Tibial artery (tissue), 4 donors: Measurements from ENCODE around the gene F11.

Experiments used
- DNase-seq, 2 donors: peaks; one replicate each; pipeline ENCODE4 v3.0.0-alpha.2; 2019
- H3K27ac ChIP-seq, 2 donors: fragments of 200-600 bp; sonication (generic) in 1 of 2; 1 replicate in 1 of 2; 2 replicates in 1 of 2; pipeline ENCODE4 v1.5.1; 2018 to 2019; ENCODE audit warnings: mild to moderate bottlenecking in 1 of 2
- H3K27me3 ChIP-seq, 2 donors: fragments of 200-600 bp; sonication (generic) in 1 of 2; one replicate each; pipeline versions ENCODE4 v1.5.1 to v1.6.0; 2016 to 2019
- H3K36me3 ChIP-seq, 3 donors: fragments of 200-600 bp; sonication (generic) in 2 of 3; one replicate each; pipeline ENCODE4 v1.5.1; 2016 to 2019; ENCODE audit warnings: mild to moderate bottlenecking in 2 of 3
- H3K4me1 ChIP-seq, 4 donors: fragments of 200-600 bp; sonication (generic) in 2 of 4; 1 replicate in 3 of 4; 2 replicates in 1 of 4; pipeline ENCODE4 v1.5.1; 2016 to 2019
- H3K4me3 ChIP-seq, 2 donors: fragments of 200-600 bp; sonication (generic) in 1 of 2; 1 replicate in 1 of 2; 2 replicates in 1 of 2; pipeline ENCODE4 v1.5.1; 2018 to 2019; ENCODE audit warnings: mild to moderate bottlenecking in 2 of 2
- H3K9me3 ChIP-seq, 3 donors: fragments of 200-600 bp; sonication (generic) in 1 of 3; one replicate each; pipeline ENCODE4 v1.5.1; 2016 to 2019
- CTCF ChIP-seq, 2 experiments: fragments of 200-600 bp in 1 of 2; fragments of 450-650 bp in 1 of 2; IDR thresholded peaks; one replicate each; pipeline ENCODE4 v1.5.1; 2017 to 2019; ENCODE audit warnings: antibody characterized with exemption in 2 of 2, mild to moderate bottlenecking in 1 of 2, moderate library complexity in 1 of 2
- intact Hi-C: fragments of 100-400 bp; cut with DNase I; formaldehyde crosslinking; loops from one replicate; pipeline ENCODE4 v1.15.0; 2023; ENCODE audit warnings: low total_unique reads

Gene F11

GRCh38 chr4:186299291-186299690, 33.3 kb downstream of the F11 start:
- no peak for TF ChIP-seq CTCF (IDR thresholded peaks at IDR 0.05)
- Histone ChIP-seq H3K9me3 (no peaks in the 10 kb centered on the region), H3K4me3 (no peak overlapping the region), H3K36me3 (no peaks in the 10 kb centered on the region), H3K27ac (no peak overlapping the region), H3K27me3 (peaks cover 0 to 19% of the 10 kb centered on the region in 2 donors), H3K4me1 (no peaks in the 10 kb centered on the region)
- no peak for DNase-seq
- intact Hi-C loops, result loop anchor here (5.0 kb wide), 1 partner anchor 288 kb away; no protein-coding TSS in a partner anchor

- no peaks in the 10 kb centered on the region for H3K9me3 ChIP-seq
- DNase-seq, result no peak
- intact Hi-C loops, result no loop called here
- TF ChIP-seq CTCF (IDR thresholded peaks at IDR 0.05), result no peak
- H3K4me3 ChIP-seq, result no peak overlapping the region
- peaks cover 0 to 28% of the 10 kb centered on the region in 2 donors for H3K27me3 ChIP-seq
- H3K36me3 ChIP-seq, result no peaks in the 10 kb centered on the region
- no peak overlapping the region for H3K27ac ChIP-seq
- H3K4me1 ChIP-seq, result no peaks in the 10 kb centered on the region
These were observed 34.8 kb downstream of the F11 start for GRCh38 chr4:186300659-186301390.

GRCh38 chr4:186304216-186304615, 38.2 kb downstream of the F11 start:
- Histone ChIP-seq H3K36me3 (no peaks in the 10 kb centered on the region), H3K27me3 (peaks cover 0 to 22% of the 10 kb centered on the region in 2 donors), H3K9me3 (no peaks in the 10 kb centered on the region), H3K27ac (no peak overlapping the region), H3K4me1 (no peaks in the 10 kb centered on the region), H3K4me3 (no peak overlapping the region)
- no peak for TF ChIP-seq CTCF (IDR thresholded peaks at IDR 0.05)
- no peak for DNase-seq
- intact Hi-C loops, result no loop called here

GRCh38 chr4:186304866-186305505, 39.0 kb downstream of the F11 start:
- Histone ChIP-seq H3K36me3 (no peaks in the 10 kb centered on the region), H3K9me3 (no peaks in the 10 kb centered on the region), H3K4me1 (no peaks in the 10 kb centered on the region), H3K27ac (no peak overlapping the region), H3K4me3 (no peak overlapping the region), H3K27me3 (peaks cover 0 to 22% of the 10 kb centered on the region in 2 donors)
- no peak for DNase-seq
- no peak for TF ChIP-seq CTCF (IDR thresholded peaks at IDR 0.05)
- intact Hi-C loops, result no loop called here

- H3K27me3 ChIP-seq, result peaks cover 0 to 25% of the 10 kb centered on the region in 2 donors
- H3K4me1 ChIP-seq, result no peaks in the 10 kb centered on the region
- TF ChIP-seq CTCF (IDR thresholded peaks at IDR 0.05), result no peak
- H3K9me3 ChIP-seq, result no peaks in the 10 kb centered on the region
- H3K4me3 ChIP-seq, result no peak overlapping the region
- DNase-seq, result no peak
- intact Hi-C loops, result no loop called here
- H3K27ac ChIP-seq, result no peak overlapping the region
- H3K36me3 ChIP-seq, result no peaks in the 10 kb centered on the region
These were observed 41.5 kb downstream of the F11 start for GRCh38 chr4:186307497-186307896.
